Upper lobe of right lung (tissue), 1 donor: ENCODE measurements around the gene VARS1. TPM values are rescaled to one million over a fixed set of nuclear protein-coding genes. Genes with fewer than 3 reads are reported as not detected.
"Not testable (repeated sequence)": the region's sequence is repeated elsewhere in the genome, so short reads cannot be mapped to it uniquely, and the experiment has no call there.

Source experiments
- ATAC-seq: fragments of 200-7000 bp; cut with Tn5 transposase; one replicate; pipeline ENCODE4 v1.9.1; 2020; ENCODE audit warnings: mild to moderate bottlenecking, moderate library complexity
- DNase-seq: peaks from one replicate; pipeline ENCODE4 v3.0.0-alpha.2; 2020
- H3K27ac ChIP-seq: fragments of 200-600 bp; one replicate; pipeline ENCODE4 v1.8.0; 2022
- H3K27me3 ChIP-seq: fragments of 200-600 bp; one replicate; pipeline ENCODE4 v1.8.0; 2022; ENCODE audit warnings: mild to moderate bottlenecking
- H3K36me3 ChIP-seq: fragments of 200-600 bp; one replicate; pipeline ENCODE4 v1.8.0; 2022
- H3K4me1 ChIP-seq: fragments of 200-600 bp; one replicate; pipeline ENCODE4 v1.8.0; 2022
- H3K4me3 ChIP-seq: fragments of 200-600 bp; one replicate; pipeline ENCODE4 v1.8.0; 2022; ENCODE audit warnings: mild to moderate bottlenecking
- H3K9me3 ChIP-seq: fragments of 200-600 bp; one replicate; pipeline ENCODE4 v1.8.0; 2022
- intact Hi-C: fragments of 100-400 bp; cut with DNase I; formaldehyde crosslinking; loops from one replicate; pipeline ENCODE4 v1.11.0; 2022
- long read RNA-seq: library from polyadenylated mRNA; unstranded; transcript quantifications from one replicate; pipeline ENCODE4 v2.0.0, GENCODE V29; 2021
- total RNA-seq: library from RNA; stranded (reverse); fragmentation: NEBNext Ultra II Directional; extraction: Animal tissue kit (Norgen Biotek cat#: 25700); gene quantifications from one replicate; pipeline ENCODE4 v1.2.1, GENCODE V29; 2021
- TF ChIP-seq, protein P1 (sequence below): fragments of 200-600 bp; IDR thresholded peaks from one replicate; pipeline ENCODE4 v1.8.0; 2022; ENCODE audit warnings: antibody characterized with exemption
- donor health status: DM: no; HTN: yes; CAD: no; lungs with severe emphysema.

Gene VARS1
- 53.0 TPM for total RNA-seq
- long read RNA-seq, full-length matches to known transcripts: 35 of 122 reads
- long read RNA-seq, partial matches to known transcripts: 62 of 122 reads
- long read RNA-seq, other reads (novel, unspliced or antisense): 25 of 122 reads

DNA sequence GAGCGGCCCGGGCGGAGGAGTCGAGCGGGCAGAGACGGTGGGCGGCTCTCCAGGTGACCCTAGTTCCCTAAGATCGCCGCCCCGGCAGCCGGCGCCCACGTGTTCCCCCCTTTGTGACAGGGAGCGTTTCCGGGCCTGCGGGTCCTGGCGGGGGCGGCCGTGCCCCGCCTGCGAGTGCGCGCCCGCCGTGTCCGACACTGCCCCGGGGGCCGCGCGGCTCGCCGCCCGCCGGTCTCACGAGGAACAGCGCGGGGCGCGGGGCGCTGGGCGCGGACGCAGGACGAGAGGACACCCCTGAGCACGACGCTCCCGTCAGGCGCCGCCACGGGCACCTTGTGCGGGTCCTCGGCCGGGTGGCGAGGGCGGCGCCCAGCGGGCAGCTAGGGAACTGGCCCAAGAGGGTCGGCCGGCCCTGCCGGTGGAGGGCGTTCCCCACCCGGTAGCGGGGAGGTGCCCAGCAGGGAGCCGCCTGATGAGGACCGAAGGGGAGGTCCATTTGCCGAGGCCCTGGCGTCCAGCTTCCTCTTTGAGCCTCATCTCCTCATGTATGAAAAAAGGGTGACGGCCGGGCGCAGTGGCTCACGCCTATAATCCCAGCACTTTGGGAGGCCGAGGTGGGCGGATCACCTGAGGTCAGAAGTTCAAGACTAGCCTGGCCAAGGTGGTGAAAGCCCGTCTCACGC, at the start of gene VARS1:
Gene VARS1, minus strand, starts transcription at position 137 of the 683 bp plus-strand sequence. CDS start 535 bp downstream, outside the sequence.
- intact Hi-C loops: no loop called here
- DNase-seq (peak; percentile 98), ATAC-seq (peak; percentile 99)
- H3K27me3 ChIP-seq: no peaks in the 10 kb centered on the region
- H3K9me3 ChIP-seq: no peaks in the 10 kb centered on the region
- TF ChIP-seq, protein P1, sequence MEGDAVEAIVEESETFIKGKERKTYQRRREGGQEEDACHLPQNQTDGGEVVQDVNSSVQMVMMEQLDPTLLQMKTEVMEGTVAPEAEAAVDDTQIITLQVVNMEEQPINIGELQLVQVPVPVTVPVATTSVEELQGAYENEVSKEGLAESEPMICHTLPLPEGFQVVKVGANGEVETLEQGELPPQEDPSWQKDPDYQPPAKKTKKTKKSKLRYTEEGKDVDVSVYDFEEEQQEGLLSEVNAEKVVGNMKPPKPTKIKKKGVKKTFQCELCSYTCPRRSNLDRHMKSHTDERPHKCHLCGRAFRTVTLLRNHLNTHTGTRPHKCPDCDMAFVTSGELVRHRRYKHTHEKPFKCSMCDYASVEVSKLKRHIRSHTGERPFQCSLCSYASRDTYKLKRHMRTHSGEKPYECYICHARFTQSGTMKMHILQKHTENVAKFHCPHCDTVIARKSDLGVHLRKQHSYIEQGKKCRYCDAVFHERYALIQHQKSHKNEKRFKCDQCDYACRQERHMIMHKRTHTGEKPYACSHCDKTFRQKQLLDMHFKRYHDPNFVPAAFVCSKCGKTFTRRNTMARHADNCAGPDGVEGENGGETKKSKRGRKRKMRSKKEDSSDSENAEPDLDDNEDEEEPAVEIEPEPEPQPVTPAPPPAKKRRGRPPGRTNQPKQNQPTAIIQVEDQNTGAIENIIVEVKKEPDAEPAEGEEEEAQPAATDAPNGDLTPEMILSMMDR: peak; percentile 80
- H3K27ac ChIP-seq: peak within 1 kb of the TSS; percentile 93
- H3K36me3 ChIP-seq: peaks cover 11% of the 10 kb centered on the region
- peak within 1 kb of the TSS; percentile 96 for H3K4me3 ChIP-seq
- peaks cover 17% of the 10 kb centered on the region for H3K4me1 ChIP-seq

DNA sequence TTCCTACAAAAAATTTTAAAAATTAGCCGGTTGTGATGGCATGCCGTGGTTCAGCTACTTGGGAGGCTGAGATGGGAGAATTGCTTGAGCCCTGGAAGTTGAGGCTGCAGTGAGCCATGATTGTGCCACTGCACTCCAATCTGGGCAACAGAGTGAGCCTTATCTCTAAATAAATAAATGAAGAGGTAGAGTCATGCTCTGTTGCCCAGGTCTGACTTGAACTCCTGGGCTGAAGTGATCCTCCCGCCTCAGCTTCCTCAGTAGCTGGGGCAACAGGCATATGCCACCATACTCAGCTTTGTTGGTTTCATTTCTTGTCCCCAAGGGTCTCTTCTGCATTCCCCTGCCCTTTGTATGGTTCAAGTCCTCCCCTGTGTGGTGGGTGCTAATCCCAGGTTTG, 49.0 kb upstream of the VARS1 start:
- DNase-seq (no peak), ATAC-seq (peak; percentile 40)
- H3K27me3 ChIP-seq: no peaks in the 10 kb centered on the region
- H3K27ac ChIP-seq: no peak overlapping the region
- no peaks in the 10 kb centered on the region for H3K4me1 ChIP-seq
- no peaks in the 10 kb centered on the region for H3K9me3 ChIP-seq
- TF ChIP-seq, protein P1: no peak
- peaks cover 17% of the 10 kb centered on the region for H3K36me3 ChIP-seq
- intact Hi-C loops: no loop called here
- no peak overlapping the region for H3K4me3 ChIP-seq

DNA sequence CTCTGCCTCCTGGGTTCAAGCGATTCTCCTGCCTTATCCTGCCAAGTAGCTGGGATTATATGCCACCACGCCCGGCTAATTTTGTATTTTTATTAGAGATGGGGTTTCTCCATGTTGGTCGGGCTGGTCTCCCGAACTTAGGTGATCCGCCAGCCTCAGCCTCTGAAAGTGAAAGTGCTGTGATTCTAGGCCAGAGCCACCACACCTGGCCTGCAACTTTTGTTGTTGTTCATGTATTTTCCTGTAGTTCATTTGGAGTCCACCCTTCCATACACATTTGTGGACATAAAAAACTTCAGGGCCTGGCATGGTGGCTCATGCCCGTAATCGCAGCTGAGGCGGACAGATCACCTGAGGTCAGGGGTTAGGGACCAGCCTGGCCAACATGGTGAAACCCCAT, 46.5 kb upstream of the VARS1 start:
- peaks cover 14% of the 10 kb centered on the region for H3K4me1 ChIP-seq
- H3K27ac ChIP-seq: no peak overlapping the region
- intact Hi-C loops: no loop called here
- H3K4me3 ChIP-seq: no peak overlapping the region
- no peak for DNase-seq
- H3K27me3 ChIP-seq: no peaks in the 10 kb centered on the region
- H3K36me3 ChIP-seq: peaks cover 42% of the 10 kb centered on the region
- TF ChIP-seq, protein P1: no peak
- no peaks in the 10 kb centered on the region for H3K9me3 ChIP-seq
- no peak for ATAC-seq

DNA sequence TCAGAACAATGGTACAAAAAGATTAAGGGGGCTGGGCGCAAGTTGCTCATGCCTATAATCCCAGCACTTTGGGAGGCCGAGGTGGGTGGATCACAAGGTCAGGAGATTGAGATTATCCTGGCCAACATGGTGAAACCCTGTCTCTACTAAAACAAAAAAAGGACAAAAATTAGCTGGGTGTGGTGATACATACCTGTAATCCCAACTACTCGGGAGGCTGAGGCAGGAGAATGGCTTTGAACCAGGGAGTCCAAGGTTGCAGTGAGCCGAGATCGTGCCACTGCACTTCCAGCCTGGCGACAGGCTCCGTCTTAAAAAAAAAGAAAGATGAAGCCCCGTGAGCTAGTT, 44.2 kb upstream of the VARS1 start:
- ATAC-seq, H3K9me3 ChIP-seq, H3K27ac ChIP-seq, DNase-seq, H3K27me3 ChIP-seq, H3K4me3 ChIP-seq: not testable (repeated sequence)
- peaks cover 43% of the 10 kb centered on the region for H3K36me3 ChIP-seq
- intact Hi-C loops: loop anchor here (10.0 kb wide), 1 partner anchor 145 kb away; no protein-coding TSS in a partner anchor
- H3K4me1 ChIP-seq: peaks cover 26% of the 10 kb centered on the region

DNA sequence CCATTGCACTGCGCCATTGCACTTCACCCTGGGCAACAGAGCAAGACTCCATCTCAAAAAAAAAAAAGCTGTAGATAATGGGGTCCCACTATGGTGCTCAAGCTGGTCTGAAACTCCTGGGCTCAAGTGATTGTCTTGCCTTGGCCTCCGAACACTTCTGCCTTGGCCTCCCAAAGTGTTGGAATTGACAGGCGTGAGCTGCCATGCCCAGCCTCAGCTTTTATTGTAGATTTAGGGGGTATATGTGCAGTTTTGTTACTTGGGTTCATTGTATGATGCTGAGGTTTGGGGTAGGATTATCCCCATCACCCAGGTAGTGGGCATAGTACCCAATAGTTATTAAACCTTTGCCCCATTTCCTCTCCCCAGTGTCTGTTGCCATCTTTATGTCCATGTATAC, 43.4 kb upstream of the VARS1 start:
- ATAC-seq: no peak
- Histone ChIP-seq H3K4me3 (no peak overlapping the region), H3K4me1 (peaks cover 28% of the 10 kb centered on the region), H3K27me3 (no peaks in the 10 kb centered on the region), H3K27ac (no peak overlapping the region), H3K36me3 (peaks cover 43% of the 10 kb centered on the region), H3K9me3 (no peaks in the 10 kb centered on the region)
- intact Hi-C loops: loop anchor here (10.0 kb wide), 1 partner anchor 144 kb away; no protein-coding TSS in a partner anchor
- TF ChIP-seq, protein P1: no peak
- no peak for DNase-seq

DNA sequence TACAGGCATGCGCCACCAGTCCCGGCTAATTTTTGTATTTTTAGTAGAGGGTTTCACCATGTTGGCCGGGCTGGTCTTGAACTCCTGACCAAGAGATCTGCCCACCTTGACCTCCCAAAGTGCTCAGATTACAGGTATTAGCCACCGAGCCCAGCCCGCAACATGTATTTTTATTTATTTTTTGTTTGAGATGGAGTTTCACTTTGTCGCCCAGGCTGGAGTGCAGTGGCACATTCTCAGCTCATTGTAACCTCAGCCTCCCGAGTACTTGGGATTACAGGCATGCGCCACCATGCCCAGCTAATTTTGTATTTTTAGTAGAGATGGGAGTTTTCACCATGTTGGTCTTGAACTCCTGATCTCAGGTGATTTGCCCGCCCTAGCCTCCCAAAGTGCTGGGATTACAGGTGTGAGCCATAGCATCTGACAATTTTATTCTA, 42.6 kb upstream of the VARS1 start:
- H3K9me3 ChIP-seq, H3K27me3 ChIP-seq, ATAC-seq, DNase-seq: not testable (repeated sequence)
- Histone ChIP-seq H3K4me3 (peak overlapping the region; percentile 3), H3K36me3 (peaks cover 43% of the 10 kb centered on the region), H3K27ac (peak overlapping the region; percentile 11), H3K4me1 (peaks cover 33% of the 10 kb centered on the region)
- intact Hi-C loops: loop anchor here (10.0 kb wide), 1 partner anchor 143 kb away; no protein-coding TSS in a partner anchor
